SK-N-SH (cell line): ENCODE measurements around the gene PIK3R1. TPM values are rescaled to one million over a fixed set of nuclear protein-coding genes. Genes with fewer than 3 reads are reported as not detected.

Source experiments
- CTCF ChIA-PET: fragments of 300-600, 350-600 bp; formaldehyde crosslinking; extraction: SDS; loops from one replicate; lab custom pipeline; 2021; lab: Yijun Ruan, JAX
- POLR2A ChIA-PET: fragments of 350-600 bp; sonication (Branson Sonifier 250); formaldehyde crosslinking; extraction: SDS; loops from one replicate; lab custom pipeline; 2020; ENCODE audit warnings: antibody characterized with exemption, inconsistent platforms; lab: Yijun Ruan, JAX
- DNase-seq: peaks from one replicate; pipeline ENCODE4 v3.0.0; 2012
- H2AFZ ChIP-seq: fragments of 200-600 bp; sonication (generic); 2 replicates; pipeline ENCODE4 v1.8.1; 2016; ENCODE audit warnings: antibody characterized with exemption, mild to moderate bottlenecking, low read depth
- H3F3A ChIP-seq: fragments of 200-600 bp; sonication (generic); replicated peaks from 2 replicates; pipeline ENCODE3; 2016; ENCODE audit warnings: antibody characterized with exemption, mild to moderate bottlenecking; ENCODE audit not compliant: insufficient read depth
- H3K27ac ChIP-seq, 2 experiments: fragments of 200-500 bp in 1 of 2; fragments of 200-600 bp in 1 of 2; sonication (Bioruptor generic) in 1 of 2; sonication (generic), shearing (Covaris generic) in 1 of 2; 2 replicates each; pipeline versions ENCODE4 v1.5.1 to v1.6.1; 2014 to 2016; ENCODE audit warnings: low read depth in 2 of 2, inconsistent platforms in 1 of 2, low read length in 1 of 2, mild to moderate bottlenecking in 1 of 2, mixed read lengths in 1 of 2
- H3K27me3 ChIP-seq: fragments of 200-600 bp; sonication (generic), shearing (Covaris generic); 2 replicates; pipeline ENCODE4 v1.6.1; 2016; ENCODE audit warnings: mixed run types; ENCODE audit not compliant: insufficient read depth
- H3K36me3 ChIP-seq, 2 experiments: fragments of 200-500 bp in 1 of 2; fragments of 200-600 bp in 1 of 2; sonication (Bioruptor generic) in 1 of 2; sonication (generic) in 1 of 2; replicated peaks in 1 of 2; 2 replicates each; pipeline versions ENCODE3 to v1.5.1; 2014 to 2016; ENCODE audit warnings: low read length in 1 of 2, mild to moderate bottlenecking in 1 of 2; ENCODE audit not compliant: insufficient read depth in 2 of 2, control insufficient read depth in 1 of 2
- H3K4me1 ChIP-seq, 2 experiments: fragments of 200-500 bp in 1 of 2; fragments of 200-600 bp in 1 of 2; sonication (Bioruptor generic) in 1 of 2; sonication (generic), shearing (Covaris generic) in 1 of 2; 2 replicates each; pipeline versions ENCODE4 v1.5.1 to v1.6.1; 2014 to 2016; ENCODE audit warnings: low read depth in 1 of 2, low read length in 1 of 2, mixed run types in 1 of 2; ENCODE audit not compliant: insufficient read depth in 2 of 2, control insufficient read depth in 1 of 2
- H3K4me2 ChIP-seq: fragments of 200-600 bp; sonication (generic), shearing (Covaris generic); 2 replicates; pipeline ENCODE4 v1.6.1; 2017; ENCODE audit warnings: mixed run types
- H3K4me3 ChIP-seq, 2 experiments: fragments of 200-500 bp in 1 of 2; fragments of 200-600 bp in 1 of 2; sonication (Bioruptor generic) in 1 of 2; sonication (generic), shearing (Covaris generic) in 1 of 2; 2 replicates each; pipeline versions ENCODE4 v1.5.1 to v1.8.1; 2014 to 2016; ENCODE audit warnings: low read depth in 2 of 2, inconsistent platforms in 1 of 2, low read length in 1 of 2, mild to moderate bottlenecking in 1 of 2, mixed read lengths in 1 of 2, moderate library complexity in 1 of 2
- H3K79me2 ChIP-seq: fragments of 200-600 bp; sonication (generic); 2 replicates; pipeline ENCODE4 v1.8.1; 2017; ENCODE audit warnings: mild to moderate bottlenecking; ENCODE audit not compliant: insufficient read depth
- H3K9ac ChIP-seq: fragments of 200-600 bp; sonication (generic); 2 replicates; pipeline ENCODE4 v1.6.1; 2017; ENCODE audit warnings: mixed run types
- H3K9me2 ChIP-seq: fragments of 200-600 bp; sonication (generic); 2 replicates; pipeline ENCODE4 v1.6.1; 2017; ENCODE audit warnings: mixed run types
- H3K9me3 ChIP-seq: fragments of 200-600 bp; sonication (generic); 2 replicates; pipeline ENCODE4 v1.6.1; 2017; ENCODE audit warnings: mixed run types, mild to moderate bottlenecking, moderate library complexity
- H4K20me1 ChIP-seq: fragments of 200-600 bp; sonication (generic); 2 replicates; pipeline ENCODE4 v1.6.1; 2017; ENCODE audit warnings: mild to moderate bottlenecking, mixed run types; ENCODE audit not compliant: insufficient read depth
- CHD2 ChIP-seq: fragments of 150-350 bp; IDR thresholded peaks from 2 replicates; pipeline ENCODE4 v1.6.1; 2018; ENCODE audit warnings: low read length; ENCODE audit not compliant: partially characterized antibody
- FOXJ3 ChIP-seq: sonication (generic); formaldehyde crosslinking; IDR thresholded peaks from 2 replicates; pipeline ENCODE4 v1.5.1; 2020; ENCODE audit warnings: mild to moderate bottlenecking, missing genetic modification reagents
- GATA2 ChIP-seq: sonication (generic); formaldehyde crosslinking; IDR thresholded peaks from 2 replicates; pipeline ENCODE4 v1.5.0; 2020; ENCODE audit warnings: mild to moderate bottlenecking, missing genetic modification reagents
- JUND ChIP-seq: IDR thresholded peaks from 2 replicates; pipeline ENCODE4 v1.4.0; 2012
- MAX ChIP-seq: IDR thresholded peaks from 2 replicates; pipeline ENCODE4 v1.4.0; 2012; ENCODE audit warnings: low read depth
- MXI1 ChIP-seq: IDR thresholded peaks from 2 replicates; pipeline ENCODE4 v1.6.1; 2012; ENCODE audit warnings: mild to moderate bottlenecking, low read depth, low read length, improper control_type of control experiment
- NFIC ChIP-seq: IDR thresholded peaks from 2 replicates; pipeline ENCODE4 v1.4.0; 2012; ENCODE audit warnings: borderline replicate concordance
- NRF1 ChIP-seq: IDR thresholded peaks from 2 replicates; pipeline ENCODE4 v1.6.1; 2012; ENCODE audit warnings: low read depth, mild to moderate bottlenecking, low read length
- POLR2AphosphoS5 ChIP-seq: IDR thresholded peaks from 2 replicates; pipeline ENCODE4 v1.6.1; 2012; ENCODE audit warnings: low read depth, low read length
- RCOR1 ChIP-seq: fragments of 150-350 bp; IDR thresholded peaks from 2 replicates; pipeline ENCODE4 v1.6.1; 2017; ENCODE audit warnings: antibody characterized with exemption, low read length
- RXRA ChIP-seq: IDR thresholded peaks from 2 replicates; pipeline ENCODE4 v1.4.0; 2012; ENCODE audit warnings: low read depth, mild to moderate bottlenecking, borderline replicate concordance
- SIN3A ChIP-seq: IDR thresholded peaks from 2 replicates; pipeline ENCODE4 v1.6.1; 2012; ENCODE audit warnings: low read depth, mild to moderate bottlenecking, low read length, moderate library complexity, borderline replicate concordance
- TAF1 ChIP-seq: IDR thresholded peaks from 2 replicates; pipeline ENCODE4 v1.6.1; 2012; ENCODE audit warnings: low read depth, mild to moderate bottlenecking, low read length, moderate library complexity, borderline replicate concordance
- TCF12 ChIP-seq: IDR thresholded peaks from 2 replicates; pipeline ENCODE4 v1.4.0; 2012
- TEAD4 ChIP-seq: IDR thresholded peaks from 2 replicates; pipeline ENCODE4 v1.4.0; 2012; ENCODE audit warnings: mild to moderate bottlenecking, borderline replicate concordance; ENCODE audit not compliant: insufficient read depth
- WGBS: methylation state at CpG from one replicate; pipeline ENCODE4 v1.1.6; 2017; ENCODE audit warnings: low lambda C conversion rate; 5-methylcytosine and 5-hydroxymethylcytosine counted together
- polyA plus RNA-seq, 3 experiments: library from polyadenylated mRNA; depleted of rRNA; stranded (reverse); fragments of >200 nt; gene quantifications; 2 replicates each; pipeline ENCODE4 v1.2.3, GENCODE V29; 2012
- TF ChIP-seq, protein P1 (sequence below): fragments of 150-350 bp; IDR thresholded peaks from 2 replicates; pipeline ENCODE4 v1.6.1; 2017; ENCODE audit warnings: antibody characterized with exemption, low read length, low read depth, borderline replicate concordance
- TF ChIP-seq, protein P2 (sequence below): fragments of 200-600 bp; sonication (generic); IDR thresholded peaks from 2 replicates; pipeline ENCODE4 v1.6.1; 2017; ENCODE audit warnings: antibody characterized with exemption, mild to moderate bottlenecking, moderate library complexity

The PIK3R1 gene
- polyA plus RNA-seq, 1 of the 3 experiments (the other 2 are of a cell fraction), result 2.0 TPM

- H4K20me1 ChIP-seq, result no peaks in the 10 kb centered on the region
- POLR2A ChIA-PET, result interaction anchor here (1.2 kb wide), 1 partner anchor 50 kb away, joined by 5 read pairs; the partner anchor contains the start of gene PIK3R1
- no peak overlapping the region; a peak in 1 of 4 replicates for H3K27ac ChIP-seq
- peaks cover 13% of the 10 kb centered on the region for H3F3A ChIP-seq
- no peaks in the 10 kb centered on the region for H3K9me3 ChIP-seq
- no peak overlapping the region for H3K4me3 ChIP-seq
- peaks cover 31 to 38% of the 10 kb centered on the region in 2 experiments; a peak in 3 of 4 replicates for H3K4me1 ChIP-seq
- H3K79me2 ChIP-seq, result peaks cover 3% of the 10 kb centered on the region; the same call in 1 of the 2 replicates
- H3K9ac ChIP-seq, result no peak overlapping the region
- no peak for TF ChIP-seq CHD2
- no peak for TF ChIP-seq NRF1
- H3K36me3 ChIP-seq, result no peaks in the 10 kb centered on the region
- CTCF ChIA-PET, result interaction anchor here (1.1 to 6.9 kb wide), 6 partner anchors 14 to 1020 kb away, joined by 3 to 38 read pairs (median 4); no protein-coding TSS in a partner anchor
- no peaks in the 10 kb centered on the region for H3K9me2 ChIP-seq
- H2AFZ ChIP-seq, result no peak overlapping the region
- no peaks in the 10 kb centered on the region for H3K27me3 ChIP-seq
- H3K4me2 ChIP-seq, result no peak overlapping the region
- no peak for DNase-seq
- WGBS, result 95% methylated on average over 1 of the region's 1 CpG
Measured at GRCh38 chr5:68266457-68266856, 50.9 kb downstream of the PIK3R1 start.

DNA sequence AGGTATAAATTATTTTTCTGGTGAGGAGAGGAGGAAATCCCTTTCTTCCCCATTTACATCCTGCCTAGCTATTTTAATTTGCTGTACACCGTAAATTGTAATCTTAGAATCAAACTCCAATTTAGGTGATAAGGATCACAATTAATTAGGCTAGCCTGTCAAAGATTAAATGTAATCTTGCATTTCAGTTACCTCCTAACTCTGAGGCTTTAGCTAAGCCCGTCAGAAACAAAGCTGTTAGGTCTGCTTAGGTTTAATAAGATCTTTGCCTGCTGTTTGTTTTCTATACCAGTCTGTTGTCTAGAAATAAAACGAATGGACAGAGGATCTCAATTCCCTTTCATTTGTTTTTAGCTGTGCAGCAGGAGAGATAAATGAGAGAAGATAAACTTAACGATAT is 51.5 kb downstream of the PIK3R1 start:
- TF ChIP-seq JUND, result no peak
- TF ChIP-seq MXI1, result no peak
- no peak for TF ChIP-seq FOXJ3 (CRISPR knock-in tag)
- TF ChIP-seq TEAD4, result no peak
- TF ChIP-seq NRF1, result no peak
- no peak for TF ChIP-seq NFIC
- TF ChIP-seq, protein P1, sequence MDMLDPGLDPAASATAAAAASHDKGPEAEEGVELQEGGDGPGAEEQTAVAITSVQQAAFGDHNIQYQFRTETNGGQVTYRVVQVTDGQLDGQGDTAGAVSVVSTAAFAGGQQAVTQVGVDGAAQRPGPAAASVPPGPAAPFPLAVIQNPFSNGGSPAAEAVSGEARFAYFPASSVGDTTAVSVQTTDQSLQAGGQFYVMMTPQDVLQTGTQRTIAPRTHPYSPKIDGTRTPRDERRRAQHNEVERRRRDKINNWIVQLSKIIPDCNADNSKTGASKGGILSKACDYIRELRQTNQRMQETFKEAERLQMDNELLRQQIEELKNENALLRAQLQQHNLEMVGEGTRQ, result no peak
- no peak for TF ChIP-seq RXRA
- no peak for TF ChIP-seq TCF12
- no peak for TF ChIP-seq MAX
- no peak for TF ChIP-seq GATA2 (CRISPR knock-in tag)
- TF ChIP-seq POLR2AphosphoS5, result no peak
- TF ChIP-seq TAF1, result no peak
- TF ChIP-seq, protein P2, sequence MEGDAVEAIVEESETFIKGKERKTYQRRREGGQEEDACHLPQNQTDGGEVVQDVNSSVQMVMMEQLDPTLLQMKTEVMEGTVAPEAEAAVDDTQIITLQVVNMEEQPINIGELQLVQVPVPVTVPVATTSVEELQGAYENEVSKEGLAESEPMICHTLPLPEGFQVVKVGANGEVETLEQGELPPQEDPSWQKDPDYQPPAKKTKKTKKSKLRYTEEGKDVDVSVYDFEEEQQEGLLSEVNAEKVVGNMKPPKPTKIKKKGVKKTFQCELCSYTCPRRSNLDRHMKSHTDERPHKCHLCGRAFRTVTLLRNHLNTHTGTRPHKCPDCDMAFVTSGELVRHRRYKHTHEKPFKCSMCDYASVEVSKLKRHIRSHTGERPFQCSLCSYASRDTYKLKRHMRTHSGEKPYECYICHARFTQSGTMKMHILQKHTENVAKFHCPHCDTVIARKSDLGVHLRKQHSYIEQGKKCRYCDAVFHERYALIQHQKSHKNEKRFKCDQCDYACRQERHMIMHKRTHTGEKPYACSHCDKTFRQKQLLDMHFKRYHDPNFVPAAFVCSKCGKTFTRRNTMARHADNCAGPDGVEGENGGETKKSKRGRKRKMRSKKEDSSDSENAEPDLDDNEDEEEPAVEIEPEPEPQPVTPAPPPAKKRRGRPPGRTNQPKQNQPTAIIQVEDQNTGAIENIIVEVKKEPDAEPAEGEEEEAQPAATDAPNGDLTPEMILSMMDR, result no peak
- TF ChIP-seq SIN3A, result no peak
- TF ChIP-seq RCOR1, result no peak

More for the DNA sequence above, 51.5 kb downstream of the PIK3R1 start:
- ChIA-PET CTCF (interaction anchor here (1.4 to 6.9 kb wide), 6 partner anchors 11 to 1021 kb away, joined by 3 to 38 read pairs (median 6); no protein-coding TSS in a partner anchor), POLR2A (interaction anchor here (1.2 kb wide), 1 partner anchor 51 kb away, joined by 5 read pairs; the partner anchor contains the start of gene PIK3R1)
- no peak overlapping the region for H2AFZ ChIP-seq
- no peaks in the 10 kb centered on the region for H3K27me3 ChIP-seq
- H3K4me1 ChIP-seq, result peaks cover 25 to 35% of the 10 kb centered on the region in 2 experiments; a peak in 3 of 4 replicates
- no peaks in the 10 kb centered on the region for H3K9me2 ChIP-seq
- H3K4me2 ChIP-seq, result no peak overlapping the region
- peaks cover 3% of the 10 kb centered on the region; the same call in 1 of the 2 replicates for H3K79me2 ChIP-seq
- H3K27ac ChIP-seq, result peak overlapping the region in 1 of 2 experiments; percentile 43; a peak in 2 of 4 replicates
- H4K20me1 ChIP-seq, result no peaks in the 10 kb centered on the region
- H3F3A ChIP-seq, result peaks cover 7% of the 10 kb centered on the region
- no peaks in the 10 kb centered on the region for H3K9me3 ChIP-seq
- no peak overlapping the region for H3K4me3 ChIP-seq
- H3K36me3 ChIP-seq, result no peaks in the 10 kb centered on the region
- no peak for DNase-seq
- no peak overlapping the region for H3K9ac ChIP-seq
- 55% methylated on average over 4 of the region's 4 CpGs for WGBS
